B cell (primary cell): ENCODE results near the gene PPP1R13B.

ENCODE experiments used
- EZH2 ChIP-seq: IDR thresholded peaks from 2 replicates; pipeline ENCODE4 v1.6.1; 2012; ENCODE audit warnings: borderline replicate concordance, low read depth, mild to moderate bottlenecking, moderate library complexity, low read length; ENCODE audit not compliant: insufficient read depth, poor library complexity, severe bottlenecking
- TF ChIP-seq, protein P1 (sequence below): fragments of 200-600 bp; IDR thresholded peaks from one replicate; pipeline ENCODE4 v1.8.0; 2022; ENCODE audit warnings: antibody characterized with exemption, mild to moderate bottlenecking

DNA sequence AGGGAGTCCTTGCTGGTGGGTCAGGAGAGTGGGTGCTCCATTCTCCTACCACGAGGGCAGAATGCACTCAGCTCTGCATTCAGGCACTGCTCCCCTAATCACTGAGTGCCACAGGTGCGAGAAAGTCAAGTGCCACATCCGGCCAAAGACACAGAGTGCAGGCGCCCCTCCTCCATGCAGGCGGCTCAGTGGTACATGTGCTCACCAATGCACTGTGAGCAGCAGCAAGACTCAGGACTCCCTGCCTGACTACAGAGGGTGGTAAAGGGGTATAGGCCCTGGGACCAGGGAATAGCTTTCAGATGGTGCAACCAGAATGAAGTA, 98.9 kb downstream of the PPP1R13B start:
- TF ChIP-seq, protein P1, sequence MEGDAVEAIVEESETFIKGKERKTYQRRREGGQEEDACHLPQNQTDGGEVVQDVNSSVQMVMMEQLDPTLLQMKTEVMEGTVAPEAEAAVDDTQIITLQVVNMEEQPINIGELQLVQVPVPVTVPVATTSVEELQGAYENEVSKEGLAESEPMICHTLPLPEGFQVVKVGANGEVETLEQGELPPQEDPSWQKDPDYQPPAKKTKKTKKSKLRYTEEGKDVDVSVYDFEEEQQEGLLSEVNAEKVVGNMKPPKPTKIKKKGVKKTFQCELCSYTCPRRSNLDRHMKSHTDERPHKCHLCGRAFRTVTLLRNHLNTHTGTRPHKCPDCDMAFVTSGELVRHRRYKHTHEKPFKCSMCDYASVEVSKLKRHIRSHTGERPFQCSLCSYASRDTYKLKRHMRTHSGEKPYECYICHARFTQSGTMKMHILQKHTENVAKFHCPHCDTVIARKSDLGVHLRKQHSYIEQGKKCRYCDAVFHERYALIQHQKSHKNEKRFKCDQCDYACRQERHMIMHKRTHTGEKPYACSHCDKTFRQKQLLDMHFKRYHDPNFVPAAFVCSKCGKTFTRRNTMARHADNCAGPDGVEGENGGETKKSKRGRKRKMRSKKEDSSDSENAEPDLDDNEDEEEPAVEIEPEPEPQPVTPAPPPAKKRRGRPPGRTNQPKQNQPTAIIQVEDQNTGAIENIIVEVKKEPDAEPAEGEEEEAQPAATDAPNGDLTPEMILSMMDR: no peak
- TF ChIP-seq EZH2: no peak
